Testis (tissue), 3 donors: ENCODE data around the gene ARSK. TPM values are rescaled to one million over a fixed set of nuclear protein-coding genes. Genes with fewer than 3 reads are reported as not detected.

ENCODE experiments used
- DNase-seq: peaks from one replicate; pipeline ENCODE4 v3.0.0-alpha.2; 2019
- H3K27ac ChIP-seq, 2 donors: fragments of 200-600 bp; sonication (generic); one replicate each; pipeline ENCODE4 v1.5.1; 2019
- H3K27me3 ChIP-seq: fragments of 200-600 bp; sonication (generic); one replicate; pipeline ENCODE4 v1.5.1; 2019
- H3K36me3 ChIP-seq: fragments of 200-600 bp; sonication (generic); one replicate; pipeline ENCODE4 v1.5.1; 2017; ENCODE audit warnings: low read depth; ENCODE audit errors: missing control alignments
- H3K4me1 ChIP-seq: fragments of 200-600 bp; sonication (generic); one replicate; pipeline ENCODE4 v1.5.1; 2019
- H3K4me3 ChIP-seq, 2 donors: fragments of 200-600 bp; sonication (generic); one replicate each; pipeline ENCODE4 v1.5.1; 2017 to 2019
- H3K9me3 ChIP-seq: fragments of 200-600 bp; sonication (generic); one replicate; pipeline ENCODE4 v1.5.1; 2017
- CTCF ChIP-seq, 3 experiments: fragments of 450-650 bp in 2 of 3; fragments of 200-600 bp in 1 of 3; sonication (generic) in 1 of 3; IDR thresholded peaks; one replicate each; pipeline ENCODE4 v1.5.1; 2016 to 2019; ENCODE audit warnings: antibody characterized with exemption in 3 of 3, mild to moderate bottlenecking in 2 of 3, moderate library complexity in 1 of 3
- POLR2A ChIP-seq: fragments of 450-650 bp; IDR thresholded peaks from one replicate; pipeline ENCODE4 v1.6.1; 2017; ENCODE audit warnings: antibody characterized with exemption, mild to moderate bottlenecking, moderate library complexity
- WGBS, 2 donors: methylation state at CpG; one replicate each; pipeline ENCODE4 v1.1.5; 2018; 5-methylcytosine and 5-hydroxymethylcytosine counted together
- intact Hi-C: fragments of 100-400 bp; cut with DNase I; formaldehyde crosslinking; loops from one replicate; pipeline ENCODE4 v1.15.1; 2023; ENCODE audit warnings: low total_unique reads
- polyA plus RNA-seq: library from polyadenylated mRNA; stranded (reverse); fragments of 350-450 nt; fragmentation: Illumina TruSeq; extraction: RNeasy Lipid Tissue Mini Kit (QIAGEN cat#74804); gene quantifications from one replicate; pipeline ENCODE4 v1.2.3, GENCODE V29; 2014; ENCODE audit warnings: low read depth, low replicate concordance; ENCODE audit not compliant: insufficient read depth
- total RNA-seq, 2 donors: library from RNA; depleted of rRNA; stranded (reverse); fragments of >200 nt; gene quantifications; one replicate each; pipeline ENCODE4 v1.2.3, GENCODE V29; 2016

Gene ARSK
- total and polyA plus RNA-seq, 3 donors from 2014 or later: 2.4 to 6.8 (median 5.8) TPM

- H3K36me3 ChIP-seq: no peaks in the 10 kb centered on the region
- no peak for DNase-seq
- no peaks in the 10 kb centered on the region for H3K27me3 ChIP-seq
- H3K9me3 ChIP-seq: no peaks in the 10 kb centered on the region
- no peak overlapping the region for H3K4me3 ChIP-seq
- intact Hi-C loops: no loop called here
- WGBS, 2 donors: 80 to 92% methylated on average over 4 of the region's 4 CpGs
- H3K27ac ChIP-seq: no peak overlapping the region
- H3K4me1 ChIP-seq: no peaks in the 10 kb centered on the region
- TF ChIP-seq CTCF (IDR thresholded peaks at IDR 0.05) (no peak), POLR2A (no peak)
Measured at GRCh38 chr5:95565280-95565920, 10.5 kb downstream of the ARSK start.

GRCh38 chr5:95572016-95572415 is 17.1 kb downstream of the ARSK start:
- Histone ChIP-seq H3K27me3 (no peaks in the 10 kb centered on the region), H3K4me3 (no peak overlapping the region), H3K9me3 (no peaks in the 10 kb centered on the region), H3K36me3 (no peaks in the 10 kb centered on the region), H3K27ac (no peak overlapping the region), H3K4me1 (no peaks in the 10 kb centered on the region)
- no peak for DNase-seq
- 71 to 73% methylated on average over 2 of the region's 2 CpGs for WGBS, 2 donors
- intact Hi-C loops: no loop called here
- no peak for TF ChIP-seq CTCF (IDR thresholded peaks at IDR 0.05)
- no peak for TF ChIP-seq POLR2A

GRCh38 chr5:95581576-95581975 is 26.7 kb downstream of the ARSK start:
- Histone ChIP-seq H3K4me3 (no peak overlapping the region), H3K4me1 (no peaks in the 10 kb centered on the region), H3K27ac (no peak overlapping the region), H3K9me3 (no peaks in the 10 kb centered on the region), H3K27me3 (no peaks in the 10 kb centered on the region), H3K36me3 (no peaks in the 10 kb centered on the region)
- no peak for TF ChIP-seq CTCF (IDR thresholded peaks at IDR 0.05)
- no peak for TF ChIP-seq POLR2A
- DNase-seq: no peak
- intact Hi-C loops: no loop called here
- 94 to 95% methylated on average over 2 of the region's 2 CpGs for WGBS, 2 donors

GRCh38 chr5:95583992-95584391 is 29.1 kb downstream of the ARSK start:
- Histone ChIP-seq H3K27ac (no peak overlapping the region), H3K4me3 (no peak overlapping the region), H3K27me3 (no peaks in the 10 kb centered on the region), H3K9me3 (no peaks in the 10 kb centered on the region), H3K4me1 (no peaks in the 10 kb centered on the region), H3K36me3 (no peaks in the 10 kb centered on the region)
- no peak for DNase-seq
- intact Hi-C loops: no loop called here
- no peak for TF ChIP-seq POLR2A
- no peak for TF ChIP-seq CTCF (IDR thresholded peaks at IDR 0.05)
- 85 to 96% methylated on average over 1 of the region's 1 CpG for WGBS, 2 donors

GRCh38 chr5:95590880-95591279 is 36.0 kb downstream of the ARSK start:
- Histone ChIP-seq H3K27ac (no peak overlapping the region), H3K36me3 (no peaks in the 10 kb centered on the region), H3K4me3 (no peak overlapping the region), H3K9me3 (no peaks in the 10 kb centered on the region), H3K27me3 (no peaks in the 10 kb centered on the region), H3K4me1 (no peaks in the 10 kb centered on the region)
- no peak for TF ChIP-seq POLR2A
- no peak for TF ChIP-seq CTCF (IDR thresholded peaks at IDR 0.05)
- intact Hi-C loops: no loop called here
- WGBS, 2 donors: 76 to 86% methylated on average over 1 of the region's 1 CpG
- DNase-seq: no peak
